K562 (cell line): Measurements from ENCODE around the gene ATP5MK. TPM values are rescaled to one million over a fixed set of nuclear protein-coding genes. Genes with fewer than 3 reads are reported as not detected.

Source experiments
- ARID4B ChIP-seq: sonication (generic); formaldehyde crosslinking; IDR thresholded peaks from 2 replicates; pipeline ENCODE4 v1.8.0; 2022; ENCODE audit warnings: mild to moderate bottlenecking, missing genetic modification reagents
- GABPB2 ChIP-seq: fragments of 250-450 bp; sonication (Bioruptor Pico); conservative IDR thresholded peaks from 2 replicates; pipeline ENCODE4 v1.5.1; 2021; ENCODE audit warnings: mild to moderate bottlenecking
- KLF16 ChIP-seq: IDR thresholded peaks from 2 replicates; pipeline ENCODE4 v1.6.1; 2016; ENCODE audit warnings: antibody characterized with exemption
- KLF6 ChIP-seq: fragments of 250-450 bp; sonication (Bioruptor Pico); IDR thresholded peaks from 2 replicates; pipeline ENCODE4 v1.4.0; 2020; ENCODE audit warnings: mild to moderate bottlenecking, moderate library complexity, borderline replicate concordance
- MXI1 ChIP-seq: IDR thresholded peaks from 2 replicates; pipeline ENCODE4 v1.6.1; 2011; ENCODE audit warnings: low read depth, mild to moderate bottlenecking, improper control_type of control experiment, low read length
- PHF20 ChIP-seq: fragments of 450-650 bp; IDR thresholded peaks from 2 replicates; pipeline ENCODE4 v1.6.1; 2018; ENCODE audit not compliant: partially characterized antibody
- RBM14 ChIP-seq: fragments of 200-400 bp; formaldehyde crosslinking; IDR thresholded peaks from 2 replicates; pipeline ENCODE4 v1.6.1; 2018; ENCODE audit warnings: low read depth, mild to moderate bottlenecking, low read length, moderate library complexity, borderline replicate concordance; ENCODE audit not compliant: insufficient read depth
- RBM17 ChIP-seq: fragments of 200-400 bp; formaldehyde crosslinking; IDR thresholded peaks from 2 replicates; pipeline ENCODE4 v1.6.1; 2017; ENCODE audit warnings: low read depth, mild to moderate bottlenecking, low read length, borderline replicate concordance
- SETDB1 ChIP-seq: IDR thresholded peaks from one replicate; pipeline ENCODE4 v1.6.1; 2012; ENCODE audit warnings: low read length, control low read depth, inconsistent platforms
- TAF1 ChIP-seq: IDR thresholded peaks from 2 replicates; pipeline ENCODE4 v1.6.1; 2011; ENCODE audit warnings: mild to moderate bottlenecking, low read length, moderate library complexity; ENCODE audit not compliant: insufficient read depth, control insufficient read depth, severe bottlenecking; ENCODE audit errors: extremely low read depth
- ZNF121 ChIP-seq: sonication (generic); formaldehyde crosslinking; conservative IDR thresholded peaks from 2 replicates; pipeline ENCODE4 v1.8.0; 2022; ENCODE audit warnings: missing genetic modification reagents
- ZNF175 ChIP-seq: fragments of 200-800 bp; sonication (Bioruptor generic); IDR thresholded peaks from 2 replicates; pipeline ENCODE4 v1.6.1; 2016; ENCODE audit warnings: low read depth, mild to moderate bottlenecking, missing genetic modification characterization, missing compliant biosample characterization
- ZNF197 ChIP-seq: fragments of 200-800 bp; sonication (Bioruptor generic); IDR thresholded peaks from 2 replicates; pipeline ENCODE4 v1.6.1; 2016; ENCODE audit warnings: low read depth, missing genetic modification characterization, missing compliant biosample characterization
- ZNF212 ChIP-seq: fragments of 450-650 bp; formaldehyde crosslinking; IDR thresholded peaks from 2 replicates; pipeline ENCODE4 v1.4.0; 2020; ENCODE audit warnings: mild to moderate bottlenecking
- ZNF75A ChIP-seq: fragments of 450-650 bp; formaldehyde crosslinking; IDR thresholded peaks from 2 replicates; pipeline ENCODE4 v1.4.0; 2020; ENCODE audit warnings: mild to moderate bottlenecking
- polyA plus RNA-seq, 8 experiments: library from polyadenylated mRNA; depleted of rRNA in 4 of 8; stranded (reverse) in 5 of 8; unstranded in 3 of 8; fragments of >200 nt; fragmentation: Nextera tagmentation in 2 of 8; fragmentation: Illumina TruSeq in 1 of 8; extraction: Ambion mirVana in 2 of 8; extraction: Trizol in 1 of 8; gene quantifications; 2 replicates each; pipeline versions ENCODE4 v1.2.1 to v1.2.3, GENCODE V29; 2011 to 2014; ENCODE audit warnings: inconsistent platforms in 1 of 8, missing spikeins in 1 of 8
- total RNA-seq, 7 experiments: library from RNA; depleted of rRNA in 6 of 7; stranded (reverse); fragments of >200 nt in 6 of 7; fragmentation: Illumina TruSeq in 2 of 7; extraction: Trizol in 2 of 7; gene quantifications; 2 replicates each; pipeline versions ENCODE4 v1.2.1 to v1.2.3, GENCODE V29; 2011 to 2021; ENCODE audit warnings: low replicate concordance in 1 of 7
- TF ChIP-seq, protein P1 (sequence below): sonication (generic); formaldehyde crosslinking; IDR thresholded peaks from 2 replicates; pipeline ENCODE4 v1.8.0; 2022; ENCODE audit warnings: mild to moderate bottlenecking, low read depth, missing genetic modification reagents
- TF ChIP-seq, protein P2 (sequence below): fragments of 150-350 bp; conservative IDR thresholded peaks from 2 replicates; pipeline ENCODE4 v1.6.1; 2014; ENCODE audit warnings: low read length
- TF ChIP-seq, protein P3 (sequence below): fragments of 250-450 bp; sonication (Bioruptor Pico); IDR thresholded peaks from 2 replicates; pipeline ENCODE4 v1.5.1; 2021; ENCODE audit warnings: mild to moderate bottlenecking

The ATP5MK gene
- total and polyA plus RNA-seq, 9 of the 15 experiments (the other 6 are each of a cell fraction or from before 2014, with no cell fraction given) = 182 to 1,810 (median 741) TPM

DNA sequence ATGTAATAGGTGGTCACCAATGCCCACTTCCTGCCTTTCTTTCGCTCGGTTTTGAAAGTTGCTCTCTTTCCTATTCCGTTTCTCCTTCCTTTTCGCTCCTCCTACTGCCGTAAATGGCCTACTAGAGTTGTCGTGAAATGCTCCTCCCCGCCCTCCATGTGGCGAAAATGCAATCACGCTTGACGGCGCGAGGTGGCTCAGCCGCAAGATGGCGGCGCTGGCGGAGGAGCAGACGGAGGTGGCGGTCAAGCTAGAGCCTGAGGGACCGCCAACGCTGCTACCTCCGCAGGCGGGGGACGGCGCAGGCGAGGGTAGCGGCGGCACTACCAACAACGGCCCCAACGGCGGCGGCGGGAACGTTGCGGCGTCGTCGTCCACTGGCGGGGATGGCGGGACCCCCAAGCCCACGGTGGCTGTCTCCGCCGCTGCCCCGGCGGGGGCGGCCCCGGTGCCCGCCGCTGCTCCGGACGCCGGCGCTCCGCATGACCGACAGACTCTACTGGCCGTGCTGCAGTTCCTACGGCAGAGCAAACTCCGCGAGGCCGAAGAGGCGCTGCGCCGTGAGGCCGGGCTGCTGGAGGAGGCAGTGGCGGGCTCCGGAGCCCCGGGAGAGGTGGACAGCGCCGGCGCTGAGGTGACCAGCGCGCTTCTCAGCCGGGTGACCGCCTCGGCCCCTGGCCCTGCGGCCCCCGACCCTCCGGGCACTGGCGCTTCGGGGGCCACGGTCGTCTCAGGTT is 28.3 kb downstream of the ATP5MK start, which contains the start of gene TAF5 (continued):
- TF ChIP-seq, protein P1, sequence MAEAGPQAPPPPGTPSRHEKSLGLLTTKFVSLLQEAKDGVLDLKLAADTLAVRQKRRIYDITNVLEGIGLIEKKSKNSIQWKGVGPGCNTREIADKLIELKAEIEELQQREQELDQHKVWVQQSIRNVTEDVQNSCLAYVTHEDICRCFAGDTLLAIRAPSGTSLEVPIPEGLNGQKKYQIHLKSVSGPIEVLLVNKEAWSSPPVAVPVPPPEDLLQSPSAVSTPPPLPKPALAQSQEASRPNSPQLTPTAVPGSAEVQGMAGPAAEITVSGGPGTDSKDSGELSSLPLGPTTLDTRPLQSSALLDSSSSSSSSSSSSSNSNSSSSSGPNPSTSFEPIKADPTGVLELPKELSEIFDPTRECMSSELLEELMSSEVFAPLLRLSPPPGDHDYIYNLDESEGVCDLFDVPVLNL = no peak
- TF ChIP-seq TAF1 (peak; percentile 100), ZNF175 (CRISPR knock-in tag) (no peak), RBM17 (no peak), MXI1 (no peak), KLF16 (no peak), ARID4B (CRISPR knock-in tag) (peak; percentile 29; the same call in 1 of the 2 replicates), PHF20 (peak; percentile 75), SETDB1 (no peak), ZNF212 (CRISPR knock-in tag) (no peak), ZNF121 (no peak), RBM14 (no peak), GABPB2 (CRISPR knock-in tag) (no peak), ZNF197 (CRISPR knock-in tag) (no peak), ZNF75A (no peak), KLF6 (no peak)
- TF ChIP-seq, protein P2, sequence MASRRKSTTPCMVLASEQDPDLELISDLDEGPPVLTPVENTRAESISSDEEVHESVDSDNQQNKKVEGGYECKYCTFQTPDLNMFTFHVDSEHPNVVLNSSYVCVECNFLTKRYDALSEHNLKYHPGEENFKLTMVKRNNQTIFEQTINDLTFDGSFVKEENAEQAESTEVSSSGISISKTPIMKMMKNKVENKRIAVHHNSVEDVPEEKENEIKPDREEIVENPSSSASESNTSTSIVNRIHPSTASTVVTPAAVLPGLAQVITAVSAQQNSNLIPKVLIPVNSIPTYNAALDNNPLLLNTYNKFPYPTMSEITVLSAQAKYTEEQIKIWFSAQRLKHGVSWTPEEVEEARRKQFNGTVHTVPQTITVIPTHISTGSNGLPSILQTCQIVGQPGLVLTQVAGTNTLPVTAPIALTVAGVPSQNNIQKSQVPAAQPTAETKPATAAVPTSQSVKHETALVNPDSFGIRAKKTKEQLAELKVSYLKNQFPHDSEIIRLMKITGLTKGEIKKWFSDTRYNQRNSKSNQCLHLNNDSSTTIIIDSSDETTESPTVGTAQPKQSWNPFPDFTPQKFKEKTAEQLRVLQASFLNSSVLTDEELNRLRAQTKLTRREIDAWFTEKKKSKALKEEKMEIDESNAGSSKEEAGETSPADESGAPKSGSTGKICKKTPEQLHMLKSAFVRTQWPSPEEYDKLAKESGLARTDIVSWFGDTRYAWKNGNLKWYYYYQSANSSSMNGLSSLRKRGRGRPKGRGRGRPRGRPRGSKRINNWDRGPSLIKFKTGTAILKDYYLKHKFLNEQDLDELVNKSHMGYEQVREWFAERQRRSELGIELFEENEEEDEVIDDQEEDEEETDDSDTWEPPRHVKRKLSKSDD = no peak
- TF ChIP-seq, protein P3, sequence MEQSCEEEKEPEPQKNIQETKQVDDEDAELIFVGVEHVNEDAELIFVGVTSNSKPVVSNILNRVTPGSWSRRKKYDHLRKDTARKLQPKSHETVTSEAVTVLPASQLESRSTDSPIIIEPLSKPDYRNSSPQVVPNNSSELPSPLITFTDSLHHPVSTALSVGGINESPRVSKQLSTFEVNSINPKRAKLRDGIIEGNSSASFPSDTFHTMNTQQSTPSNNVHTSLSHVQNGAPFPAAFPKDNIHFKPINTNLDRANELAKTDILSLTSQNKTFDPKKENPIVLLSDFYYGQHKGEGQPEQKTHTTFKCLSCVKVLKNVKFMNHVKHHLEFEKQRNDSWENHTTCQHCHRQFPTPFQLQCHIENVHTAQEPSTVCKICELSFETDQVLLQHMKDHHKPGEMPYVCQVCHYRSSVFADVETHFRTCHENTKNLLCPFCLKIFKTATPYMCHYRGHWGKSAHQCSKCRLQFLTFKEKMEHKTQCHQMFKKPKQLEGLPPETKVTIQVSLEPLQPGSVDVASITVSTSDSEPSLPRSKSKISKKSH (CRISPR knock-in tag) = no peak
